ENCODE data around the gene RTN4RL1.

RTN4RL1 gene

DNA sequence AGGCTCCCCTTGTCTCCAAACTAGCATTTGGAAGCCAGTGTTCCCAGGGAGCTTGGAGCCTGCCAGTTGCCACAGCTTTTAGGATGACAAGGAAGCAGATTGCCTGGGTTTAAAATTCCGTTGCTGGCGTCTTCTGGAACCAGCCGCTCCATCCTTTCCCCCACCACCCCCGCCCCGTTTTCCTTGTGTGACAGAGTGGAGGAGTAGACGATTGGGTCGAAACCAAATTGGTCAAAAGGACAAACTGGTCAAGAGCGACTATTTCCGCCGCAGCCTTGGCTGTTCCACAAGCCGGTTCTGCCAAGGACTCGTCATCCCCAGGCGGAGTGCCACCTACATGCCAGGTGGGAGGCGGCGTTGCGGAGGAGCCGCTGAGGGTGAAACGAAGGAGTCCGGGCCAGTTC is 104.2 kb downstream of the RTN4RL1 start:
- no peaks in the 10 kb centered on the region for H3K36me3 ChIP-seq (ENCODE audit: control insufficient read depth, insufficient read depth, low read length)
- H3K4me1 ChIP-seq (ENCODE audit: control insufficient read depth, insufficient read depth, low read length) = no peaks in the 10 kb centered on the region
- H3K9ac ChIP-seq (ENCODE audit: low read length) = no peak overlapping the region
- H3K27ac ChIP-seq (ENCODE audit: low read depth, low read length) = no peak overlapping the region
- peaks cover 15% of the 10 kb centered on the region for H3K27me3 ChIP-seq (ENCODE audit: control insufficient read depth, insufficient read depth, low read length)
- no peaks in the 10 kb centered on the region for H3K9me3 ChIP-seq (ENCODE audit: control insufficient read depth, insufficient read depth, low read depth, low read length)
- H3K4me3 ChIP-seq (ENCODE audit: low read depth, low read length) = no peak overlapping the region

DNA sequence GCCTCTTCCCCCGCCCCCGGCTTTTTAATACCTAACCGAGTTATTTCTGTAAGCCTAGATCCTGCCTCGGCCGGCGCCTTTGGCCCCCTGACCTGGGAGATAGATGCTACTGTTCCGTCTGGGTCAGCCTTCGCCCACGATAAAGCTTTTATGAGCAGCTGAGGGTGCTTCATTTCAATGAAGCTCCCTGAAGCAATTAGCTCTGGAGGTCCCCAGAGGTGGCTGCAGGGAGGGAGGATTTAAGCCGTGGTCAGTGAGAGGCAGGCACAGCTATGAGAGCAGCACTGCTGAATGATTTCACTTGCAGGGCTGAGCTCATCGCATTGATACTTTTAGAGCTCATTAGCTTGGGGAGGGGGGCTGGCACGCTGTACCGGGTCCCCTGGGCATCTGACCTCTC is 105.9 kb downstream of the RTN4RL1 start:
- Histone ChIP-seq H3K4me1 (ENCODE audit: control insufficient read depth, insufficient read depth, low read length) (peaks cover 3% of the 10 kb centered on the region; the same call in 1 of the 2 replicates), H3K9ac (ENCODE audit: low read length) (no peak overlapping the region), H3K9me3 (ENCODE audit: control insufficient read depth, insufficient read depth, low read depth, low read length) (no peaks in the 10 kb centered on the region), H3K4me3 (ENCODE audit: low read depth, low read length) (no peak overlapping the region), H3K27me3 (ENCODE audit: control insufficient read depth, insufficient read depth, low read length) (peaks cover 24% of the 10 kb centered on the region), H3K36me3 (ENCODE audit: control insufficient read depth, insufficient read depth, low read length) (no peaks in the 10 kb centered on the region), H3K27ac (ENCODE audit: low read depth, low read length) (no peak overlapping the region)

DNA sequence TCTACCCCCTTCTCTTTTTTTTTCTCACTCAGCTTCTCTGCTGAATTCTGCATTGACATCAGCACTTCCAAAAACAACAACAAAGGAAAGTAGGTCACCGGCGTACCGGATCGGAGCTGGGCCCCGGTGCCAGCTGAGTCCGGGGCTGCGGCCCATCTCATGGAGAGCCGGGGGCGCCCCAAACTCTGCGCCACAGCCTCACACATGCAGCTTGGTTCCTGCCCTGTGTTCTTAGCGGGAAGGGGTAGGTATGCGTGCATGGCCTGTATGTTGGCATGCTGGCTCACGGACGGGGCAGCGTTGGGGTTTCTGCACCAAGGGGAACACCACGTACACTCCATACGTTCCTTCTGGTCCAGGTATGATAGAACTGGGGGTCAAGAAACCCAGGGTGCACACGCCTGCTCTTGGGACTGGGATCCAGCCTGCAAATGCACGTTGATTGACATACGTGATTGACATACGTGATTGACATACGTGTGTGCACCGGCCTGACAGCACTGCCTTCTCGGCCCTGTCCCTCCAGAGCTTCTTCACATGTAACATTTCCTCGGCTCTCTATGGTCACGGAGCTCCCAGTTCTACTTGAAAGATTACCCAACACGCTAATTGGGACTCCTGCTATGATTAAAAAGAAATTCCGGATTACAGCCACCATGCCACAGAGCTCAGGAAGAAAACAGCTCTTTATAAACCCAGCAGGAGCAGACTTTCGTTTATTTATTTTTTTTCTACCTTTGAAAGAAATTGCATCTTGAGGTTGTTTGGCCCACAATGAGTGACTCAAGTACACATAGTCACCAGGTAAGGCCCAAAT is 106.6 kb downstream of the RTN4RL1 start:
- Histone ChIP-seq H3K4me3 (ENCODE audit: low read depth, low read length) (no peak overlapping the region), H3K9ac (ENCODE audit: low read length) (no peak overlapping the region), H3K9me3 (ENCODE audit: control insufficient read depth, insufficient read depth, low read depth, low read length) (no peaks in the 10 kb centered on the region), H3K4me1 (ENCODE audit: control insufficient read depth, insufficient read depth, low read length) (peaks cover 3% of the 10 kb centered on the region; the same call in 1 of the 2 replicates), H3K27ac (ENCODE audit: low read depth, low read length) (no peak overlapping the region), H3K27me3 (ENCODE audit: control insufficient read depth, insufficient read depth, low read length) (peaks cover 29% of the 10 kb centered on the region), H3K36me3 (ENCODE audit: control insufficient read depth, insufficient read depth, low read length) (no peaks in the 10 kb centered on the region)

DNA sequence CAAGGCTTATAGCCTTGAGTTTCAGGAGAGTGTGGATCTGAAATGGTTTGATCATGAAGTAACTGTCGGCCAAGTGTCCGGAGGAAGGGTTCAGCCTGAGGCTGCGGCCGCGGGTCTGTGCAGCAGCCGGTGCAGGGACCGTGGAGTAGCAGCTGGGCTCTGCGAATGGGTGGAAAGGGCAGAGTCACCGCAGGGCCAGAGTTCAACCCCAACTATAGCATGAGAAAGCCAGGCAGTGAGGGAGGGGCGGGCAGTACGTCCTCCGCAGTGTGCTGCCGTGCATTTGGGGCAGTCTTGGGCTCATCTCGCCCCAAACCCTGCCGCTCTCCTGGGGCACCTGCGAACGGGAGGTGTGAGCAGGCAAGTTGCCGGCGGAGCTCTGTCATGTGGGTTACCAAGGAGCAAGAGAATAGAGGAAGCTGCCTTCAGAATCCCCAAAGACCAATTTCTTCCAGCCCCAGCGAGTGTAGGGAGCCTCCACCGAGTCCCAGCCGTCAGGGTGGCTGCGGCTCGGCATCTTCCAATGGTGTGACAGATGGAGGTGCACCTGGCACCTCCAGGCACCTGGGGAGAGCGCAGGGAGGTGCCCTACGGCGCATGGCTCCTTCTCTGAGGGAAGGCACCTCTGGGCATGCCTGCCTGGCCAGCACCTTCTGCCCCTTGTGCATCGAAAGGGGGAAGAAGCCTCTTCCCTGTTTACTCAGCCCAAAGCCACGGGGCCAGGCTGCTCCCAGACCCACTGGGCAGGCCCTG is 108.0 kb downstream of the RTN4RL1 start:
- H3K9me3 ChIP-seq (ENCODE audit: control insufficient read depth, insufficient read depth, low read depth, low read length) = no peaks in the 10 kb centered on the region
- no peak overlapping the region for H3K27ac ChIP-seq (ENCODE audit: low read depth, low read length)
- peaks cover 3% of the 10 kb centered on the region; the same call in 1 of the 2 replicates for H3K4me1 ChIP-seq (ENCODE audit: control insufficient read depth, insufficient read depth, low read length)
- no peak overlapping the region for H3K9ac ChIP-seq (ENCODE audit: low read length)
- no peak overlapping the region for H3K4me3 ChIP-seq (ENCODE audit: low read depth, low read length)
- H3K36me3 ChIP-seq (ENCODE audit: control insufficient read depth, insufficient read depth, low read length) = no peaks in the 10 kb centered on the region
- peaks cover 41% of the 10 kb centered on the region for H3K27me3 ChIP-seq (ENCODE audit: control insufficient read depth, insufficient read depth, low read length)

DNA sequence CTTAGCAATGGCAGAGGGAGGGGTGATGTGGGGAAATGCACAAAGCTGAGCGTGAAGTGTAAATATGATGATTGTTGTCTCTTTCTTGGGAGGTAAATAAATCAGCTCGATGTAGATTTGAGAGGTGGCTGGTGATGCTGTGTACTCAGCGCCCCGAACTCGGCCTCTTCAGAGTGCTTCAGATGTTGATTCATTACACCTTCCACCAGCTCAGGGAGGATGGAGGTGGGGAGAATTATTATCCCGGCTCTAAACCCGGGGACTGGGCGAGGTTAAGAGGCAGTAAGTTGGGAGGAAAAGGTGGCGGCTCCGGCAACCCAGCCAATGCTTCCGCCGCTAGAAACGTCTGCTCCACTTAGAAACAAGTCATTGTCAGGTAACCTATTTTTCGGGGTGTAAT is 108.8 kb downstream of the RTN4RL1 start:
- Histone ChIP-seq H3K9me3 (ENCODE audit: control insufficient read depth, insufficient read depth, low read depth, low read length) (no peaks in the 10 kb centered on the region), H3K4me1 (ENCODE audit: control insufficient read depth, insufficient read depth, low read length) (peaks cover 3% of the 10 kb centered on the region; the same call in 1 of the 2 replicates), H3K4me3 (ENCODE audit: low read depth, low read length) (no peak overlapping the region), H3K36me3 (ENCODE audit: control insufficient read depth, insufficient read depth, low read length) (no peaks in the 10 kb centered on the region), H3K27me3 (ENCODE audit: control insufficient read depth, insufficient read depth, low read length) (peaks cover 49% of the 10 kb centered on the region), H3K27ac (ENCODE audit: low read depth, low read length) (no peak overlapping the region), H3K9ac (ENCODE audit: low read length) (no peak overlapping the region)

DNA sequence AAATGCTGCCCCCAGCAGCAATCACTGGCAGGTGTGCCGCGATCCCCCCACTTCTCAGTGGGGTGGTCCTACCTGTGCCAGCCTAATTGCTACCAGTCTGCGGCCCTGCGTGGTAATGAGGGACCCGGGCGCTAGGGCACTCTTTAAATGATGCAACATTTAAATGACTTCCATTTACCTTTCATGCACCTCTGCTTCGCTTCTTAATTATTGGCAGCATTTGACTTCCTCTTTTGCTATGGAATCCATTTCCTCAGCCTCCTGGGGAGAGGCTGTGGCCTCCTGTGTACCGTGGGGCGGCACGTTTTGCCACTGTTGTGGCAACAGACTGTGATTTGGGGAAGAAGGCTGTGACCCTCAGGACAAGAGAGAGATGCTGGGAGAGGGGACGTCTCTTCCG is 109.2 kb downstream of the RTN4RL1 start:
- Histone ChIP-seq H3K27ac (ENCODE audit: low read depth, low read length) (no peak overlapping the region), H3K27me3 (ENCODE audit: control insufficient read depth, insufficient read depth, low read length) (peaks cover 53% of the 10 kb centered on the region), H3K9me3 (ENCODE audit: control insufficient read depth, insufficient read depth, low read depth, low read length) (no peaks in the 10 kb centered on the region), H3K36me3 (ENCODE audit: control insufficient read depth, insufficient read depth, low read length) (no peaks in the 10 kb centered on the region), H3K4me3 (ENCODE audit: low read depth, low read length) (no peak overlapping the region), H3K4me1 (ENCODE audit: control insufficient read depth, insufficient read depth, low read length) (peaks cover 3% of the 10 kb centered on the region; the same call in 1 of the 2 replicates), H3K9ac (ENCODE audit: low read length) (no peak overlapping the region)

DNA sequence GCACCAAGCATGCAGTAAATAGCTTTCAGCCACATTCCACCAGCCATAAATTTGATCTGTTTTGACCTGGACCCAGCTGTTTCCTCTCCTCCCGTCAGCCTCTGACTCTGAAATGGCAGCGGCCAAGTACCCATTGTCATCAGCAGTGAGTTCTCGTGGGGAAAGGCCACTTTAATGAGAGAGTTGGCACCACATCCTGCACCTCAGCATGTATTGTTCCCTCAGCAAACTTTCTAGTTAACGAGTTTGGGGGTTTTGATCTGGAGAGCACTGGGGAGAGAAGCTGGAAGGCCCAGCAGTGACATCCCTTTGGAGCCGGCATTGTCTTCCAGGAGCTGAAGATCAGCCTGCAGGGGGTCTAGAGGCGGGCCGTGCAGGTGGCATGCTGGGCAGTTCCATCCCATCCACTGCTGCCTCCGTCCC is 110.5 kb downstream of the RTN4RL1 start:
- peaks cover 3% of the 10 kb centered on the region; the same call in 1 of the 2 replicates for H3K4me1 ChIP-seq (ENCODE audit: control insufficient read depth, insufficient read depth, low read length)
- H3K36me3 ChIP-seq (ENCODE audit: control insufficient read depth, insufficient read depth, low read length) = no peaks in the 10 kb centered on the region
- H3K9ac ChIP-seq (ENCODE audit: low read length) = no peak overlapping the region
- no peak overlapping the region for H3K27ac ChIP-seq (ENCODE audit: low read depth, low read length)
- H3K9me3 ChIP-seq (ENCODE audit: control insufficient read depth, insufficient read depth, low read depth, low read length) = no peaks in the 10 kb centered on the region
- H3K27me3 ChIP-seq (ENCODE audit: control insufficient read depth, insufficient read depth, low read length) = peaks cover 65% of the 10 kb centered on the region
- no peak overlapping the region for H3K4me3 ChIP-seq (ENCODE audit: low read depth, low read length)

DNA sequence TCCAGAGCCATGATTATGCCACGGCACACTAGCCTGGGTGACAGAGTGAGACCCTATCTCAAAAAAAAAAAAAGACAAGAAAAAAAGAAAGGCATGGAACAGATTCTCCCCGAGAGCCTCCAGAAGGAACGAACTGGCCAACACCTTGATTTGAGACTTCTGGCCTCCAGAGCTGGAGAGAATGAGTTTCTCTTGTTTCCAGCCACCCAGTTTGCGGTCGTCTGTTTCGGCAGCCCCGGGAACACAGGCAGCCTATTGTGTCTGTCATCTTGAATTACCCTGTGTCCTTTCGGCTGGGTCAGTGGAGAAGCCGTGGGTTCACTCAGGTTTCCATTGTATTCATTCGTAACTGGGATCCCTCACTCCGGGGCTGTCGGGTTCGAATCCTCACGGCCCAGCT is 111.4 kb downstream of the RTN4RL1 start:
- Histone ChIP-seq H3K27me3 (ENCODE audit: control insufficient read depth, insufficient read depth, low read length) (peaks cover 75% of the 10 kb centered on the region), H3K9ac (ENCODE audit: low read length) (no peak overlapping the region), H3K4me3 (ENCODE audit: low read depth, low read length) (no peak overlapping the region), H3K4me1 (ENCODE audit: control insufficient read depth, insufficient read depth, low read length) (peaks cover 3% of the 10 kb centered on the region; the same call in 1 of the 2 replicates), H3K9me3 (ENCODE audit: control insufficient read depth, insufficient read depth, low read depth, low read length) (no peaks in the 10 kb centered on the region), H3K36me3 (ENCODE audit: control insufficient read depth, insufficient read depth, low read length) (no peaks in the 10 kb centered on the region), H3K27ac (ENCODE audit: low read depth, low read length) (no peak overlapping the region)

DNA sequence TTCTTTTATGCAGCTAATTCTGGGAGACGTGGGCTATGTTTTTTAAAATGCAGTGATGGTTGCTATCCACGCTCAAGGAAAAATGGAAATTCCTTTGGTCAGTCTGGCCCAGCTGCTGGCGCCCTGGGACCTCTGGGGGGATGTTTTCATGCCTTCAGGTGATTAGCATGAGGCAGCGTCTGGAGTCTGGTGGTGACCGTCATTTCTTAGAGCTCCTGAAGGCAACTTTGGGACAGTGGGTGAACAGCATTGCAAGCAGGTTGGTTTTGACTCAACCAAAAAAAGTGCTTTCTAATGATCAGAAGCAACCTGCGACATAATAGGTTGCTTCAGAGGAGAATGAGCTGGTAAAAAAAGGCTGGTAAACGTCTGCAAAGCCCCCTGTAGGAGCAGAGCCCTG is 113.0 kb downstream of the RTN4RL1 start:
- no peak overlapping the region for H3K4me3 ChIP-seq (ENCODE audit: low read depth, low read length)
- no peaks in the 10 kb centered on the region for H3K36me3 ChIP-seq (ENCODE audit: control insufficient read depth, insufficient read depth, low read length)
- H3K27me3 ChIP-seq (ENCODE audit: control insufficient read depth, insufficient read depth, low read length) = peaks cover 87% of the 10 kb centered on the region
- no peak overlapping the region for H3K9ac ChIP-seq (ENCODE audit: low read length)
- H3K27ac ChIP-seq (ENCODE audit: low read depth, low read length) = no peak overlapping the region
- peaks cover 3% of the 10 kb centered on the region; the same call in 1 of the 2 replicates for H3K4me1 ChIP-seq (ENCODE audit: control insufficient read depth, insufficient read depth, low read length)
- no peaks in the 10 kb centered on the region for H3K9me3 ChIP-seq (ENCODE audit: control insufficient read depth, insufficient read depth, low read depth, low read length)

DNA sequence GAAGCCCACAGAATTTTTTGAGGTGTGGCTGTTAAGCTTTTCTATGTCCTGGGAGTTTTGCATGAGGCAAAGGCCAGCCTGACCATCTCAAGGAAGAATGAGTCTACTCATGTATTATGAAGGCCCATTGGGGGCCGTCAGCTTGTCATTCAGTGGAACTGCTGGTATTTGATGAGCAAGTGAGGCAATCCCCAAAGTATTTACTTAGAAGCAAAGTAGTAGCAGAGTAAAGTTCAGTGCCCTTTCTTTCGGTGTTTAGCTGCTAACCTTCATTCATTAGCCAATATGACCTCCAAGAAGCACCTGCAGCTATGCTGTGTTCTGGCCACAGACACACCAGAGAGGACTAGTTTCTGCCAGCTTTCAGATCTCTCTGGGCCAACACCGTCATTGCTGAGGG is 115.1 kb downstream of the RTN4RL1 start:
- H3K4me1 ChIP-seq (ENCODE audit: control insufficient read depth, insufficient read depth, low read length) = peaks cover 6% of the 10 kb centered on the region; the same call in 1 of the 2 replicates
- peaks cover 92% of the 10 kb centered on the region for H3K27me3 ChIP-seq (ENCODE audit: control insufficient read depth, insufficient read depth, low read length)
- no peak overlapping the region for H3K27ac ChIP-seq (ENCODE audit: low read depth, low read length)
- no peak overlapping the region for H3K4me3 ChIP-seq (ENCODE audit: low read depth, low read length)
- no peak overlapping the region for H3K9ac ChIP-seq (ENCODE audit: low read length)
- no peaks in the 10 kb centered on the region for H3K9me3 ChIP-seq (ENCODE audit: control insufficient read depth, insufficient read depth, low read depth, low read length)
- no peaks in the 10 kb centered on the region for H3K36me3 ChIP-seq (ENCODE audit: control insufficient read depth, insufficient read depth, low read length)

DNA sequence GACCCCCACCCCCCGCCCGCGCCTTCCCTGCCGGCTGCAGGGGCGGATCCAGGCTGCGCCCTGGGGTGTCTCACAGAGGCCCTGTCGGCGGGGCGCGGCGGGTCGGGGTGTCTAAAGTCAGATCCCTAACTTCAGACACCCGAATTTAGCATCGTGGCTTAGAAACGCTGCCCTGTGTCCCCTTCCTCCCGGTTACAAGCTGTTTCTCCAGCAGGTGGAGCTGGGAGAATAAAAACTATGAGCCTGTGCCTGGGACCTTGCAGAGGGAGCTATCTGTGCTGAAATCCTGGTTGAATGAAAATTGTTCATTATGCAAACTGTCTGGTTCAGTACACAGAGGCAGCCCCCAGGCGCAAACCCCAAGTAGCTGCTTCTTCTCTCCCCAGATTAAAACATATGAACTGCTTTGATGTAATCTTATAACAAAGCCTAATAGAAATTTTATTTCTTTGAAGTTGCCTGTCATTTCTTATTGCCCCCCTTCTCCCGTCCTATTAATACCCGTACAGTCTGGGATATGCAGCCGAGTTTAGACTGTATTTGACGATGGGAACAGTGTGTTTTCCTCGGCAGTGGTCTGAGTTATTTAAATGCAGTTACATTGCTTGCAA is 116.3 kb downstream of the RTN4RL1 start:
- H3K4me1 ChIP-seq (ENCODE audit: control insufficient read depth, insufficient read depth, low read length) = peaks cover 3% of the 10 kb centered on the region; the same call in 1 of the 2 replicates
- no peak overlapping the region for H3K27ac ChIP-seq (ENCODE audit: low read depth, low read length)
- H3K27me3 ChIP-seq (ENCODE audit: control insufficient read depth, insufficient read depth, low read length) = peaks cover 97% of the 10 kb centered on the region
- no peaks in the 10 kb centered on the region for H3K9me3 ChIP-seq (ENCODE audit: control insufficient read depth, insufficient read depth, low read depth, low read length)
- H3K4me3 ChIP-seq (ENCODE audit: low read depth, low read length) = peak overlapping the region; percentile 51
- H3K9ac ChIP-seq (ENCODE audit: low read length) = no peak overlapping the region
- no peaks in the 10 kb centered on the region for H3K36me3 ChIP-seq (ENCODE audit: control insufficient read depth, insufficient read depth, low read length)
